ENCODE results near the gene RPP25L.
A peak's percentile ranks its signal among the peaks of the same experiment; 100 is the strongest.

Gene RPP25L

GRCh38 chr9:34610434-34611206 lies 1.3 kb downstream of the RPP25L start:
- DNase-seq, result peak; percentile 11

DNA sequence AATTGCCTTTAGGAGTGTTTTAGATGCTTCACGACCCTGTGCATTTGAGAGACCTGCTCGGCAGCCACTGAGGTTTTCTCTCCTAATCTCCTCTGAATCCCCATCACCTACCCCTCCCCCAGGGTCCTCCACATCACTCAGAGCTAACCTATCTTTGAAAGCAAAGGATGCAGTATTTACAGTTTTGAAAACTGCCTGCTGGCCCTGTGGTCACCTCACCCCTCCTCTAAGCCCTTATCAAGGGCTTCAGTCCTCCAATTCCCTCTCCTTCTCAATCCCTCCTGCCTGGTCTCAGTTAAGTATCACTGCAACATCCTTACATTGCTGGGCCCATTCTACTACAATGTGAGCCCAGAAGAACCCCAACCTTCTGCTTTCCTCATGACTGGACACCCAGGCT lies 4.6 kb downstream of the RPP25L start:
- no peak for DNase-seq

DNA sequence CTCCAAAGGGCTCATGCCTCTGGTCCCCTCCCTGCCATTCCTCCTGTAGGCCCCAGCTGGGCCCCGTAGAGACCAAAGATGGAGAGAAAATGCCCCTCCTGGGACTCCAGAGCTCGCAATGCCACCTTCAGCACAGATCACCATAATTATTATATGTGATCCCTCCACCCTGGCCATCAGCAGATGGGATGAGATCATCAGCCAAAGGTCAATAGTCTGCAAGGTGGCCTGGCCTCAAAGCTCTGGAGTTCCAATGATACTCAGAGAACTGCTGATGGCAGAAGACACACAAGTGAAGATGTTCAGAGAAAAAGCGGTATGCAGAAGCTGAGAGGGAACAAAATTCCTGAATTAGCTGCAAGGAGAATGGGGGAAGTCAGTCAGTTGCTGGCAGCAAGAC lies 5.0 kb downstream of the RPP25L start:
- no peak for DNase-seq

- DNase-seq, result no peak
These were observed 5.7 kb downstream of the RPP25L start for GRCh38 chr9:34606190-34606589.

DNA sequence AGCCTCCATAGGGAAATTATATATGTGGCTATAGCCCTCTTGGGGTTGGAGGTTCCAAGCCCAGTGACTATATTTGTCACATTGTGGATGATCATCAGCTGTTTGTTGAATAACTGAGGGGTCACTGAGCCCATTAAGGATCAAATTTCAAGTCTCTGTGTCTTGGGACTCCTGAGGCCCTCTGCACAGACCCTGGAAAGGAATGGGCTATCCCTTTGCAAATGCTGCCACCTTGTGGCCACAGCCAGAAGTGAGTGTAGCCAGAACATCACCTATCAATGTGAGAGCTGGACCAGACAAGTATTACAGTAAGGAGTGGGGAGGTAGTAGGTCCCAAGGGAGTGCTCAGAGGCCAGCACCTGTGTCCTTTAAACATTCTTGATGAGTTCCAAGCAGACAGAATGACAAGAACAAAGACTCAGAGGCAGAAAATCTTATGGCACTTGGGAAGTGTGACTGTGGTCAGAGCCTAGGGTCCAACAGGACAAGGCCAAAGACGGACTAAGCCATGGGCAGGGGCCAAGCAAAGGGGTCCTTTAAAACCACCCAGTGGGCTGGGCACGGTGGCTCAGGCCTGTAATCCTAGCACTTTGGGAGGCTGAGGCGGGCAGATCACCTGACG lies 8.2 kb downstream of the RPP25L start:
- peak; percentile 52 for DNase-seq

DNA sequence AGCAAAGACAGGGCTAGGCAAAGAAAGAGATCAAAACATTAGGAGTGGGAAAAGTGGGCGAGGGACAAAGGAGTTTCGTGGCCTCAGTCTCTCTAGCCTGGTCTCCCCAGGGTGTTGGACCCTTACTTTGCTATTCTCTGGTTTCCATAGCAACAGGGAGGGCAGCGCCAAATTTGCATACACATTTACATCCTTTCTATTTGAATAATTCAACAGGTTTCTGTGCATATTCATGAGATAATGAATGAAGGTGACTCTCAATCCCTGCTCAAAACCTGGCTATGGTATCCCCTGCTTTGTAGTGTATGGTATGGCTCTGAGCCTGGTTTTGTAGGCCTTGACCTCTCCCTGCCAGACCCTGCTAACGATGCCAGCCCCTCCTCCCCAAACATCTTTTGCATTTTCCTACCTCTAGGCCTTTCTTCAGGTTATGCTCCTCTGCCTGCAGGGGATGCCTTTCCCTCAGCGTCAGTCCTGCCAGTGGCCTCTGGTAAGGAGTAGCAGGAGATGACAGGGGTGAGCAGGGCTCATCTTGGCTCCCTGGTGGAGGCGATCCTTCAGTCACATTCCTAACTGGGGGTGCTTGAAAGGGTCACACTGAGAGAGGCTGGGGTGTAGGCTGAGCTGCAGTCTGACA lies 9.8 kb downstream of the RPP25L start:
- no peak for DNase-seq

GRCh38 chr9:34600908-34601307 lies 11.0 kb downstream of the RPP25L start:
- DNase-seq, result no peak

DNA sequence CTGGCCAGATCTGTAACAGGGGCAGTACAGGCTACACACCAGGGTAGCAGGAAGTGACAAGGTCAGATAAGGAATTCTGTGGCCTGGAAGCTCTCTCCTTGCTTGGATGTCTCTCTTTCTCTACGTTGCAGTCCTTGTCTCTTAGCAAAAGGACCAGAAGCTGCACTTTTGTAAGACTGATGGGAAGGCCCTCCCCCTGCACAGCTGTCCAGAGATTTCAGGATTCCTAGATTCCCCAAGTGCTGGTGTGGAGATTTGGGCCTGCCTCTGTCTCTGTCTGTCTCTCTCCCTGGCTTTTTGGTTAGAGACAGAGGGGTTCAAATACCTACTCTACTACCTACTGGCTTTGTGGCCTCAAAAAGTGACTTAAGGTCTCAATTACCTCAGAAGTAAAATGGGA lies 12.4 kb downstream of the RPP25L start:
- no peak for DNase-seq

DNA sequence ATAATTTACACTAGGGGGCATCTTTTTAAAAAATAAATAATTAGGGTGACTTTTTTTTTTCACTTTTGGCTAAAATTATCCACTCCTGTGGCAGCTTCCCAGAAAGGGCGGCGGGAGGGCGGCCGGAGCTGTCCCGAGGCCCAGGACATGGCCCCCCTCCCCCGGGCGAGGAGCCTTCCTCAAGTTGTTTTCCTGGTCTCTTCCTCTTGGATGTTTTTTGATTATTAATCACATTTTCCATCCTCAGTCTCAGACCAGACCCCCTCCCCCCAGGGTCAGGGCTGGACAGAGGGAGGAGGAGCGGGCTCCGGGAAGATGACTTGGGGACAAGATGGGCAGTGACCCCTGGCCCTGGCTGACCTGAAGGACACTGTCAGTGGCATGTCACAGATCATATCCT lies 17.7 kb downstream of the RPP25L start:
- no peak for DNase-seq

DNA sequence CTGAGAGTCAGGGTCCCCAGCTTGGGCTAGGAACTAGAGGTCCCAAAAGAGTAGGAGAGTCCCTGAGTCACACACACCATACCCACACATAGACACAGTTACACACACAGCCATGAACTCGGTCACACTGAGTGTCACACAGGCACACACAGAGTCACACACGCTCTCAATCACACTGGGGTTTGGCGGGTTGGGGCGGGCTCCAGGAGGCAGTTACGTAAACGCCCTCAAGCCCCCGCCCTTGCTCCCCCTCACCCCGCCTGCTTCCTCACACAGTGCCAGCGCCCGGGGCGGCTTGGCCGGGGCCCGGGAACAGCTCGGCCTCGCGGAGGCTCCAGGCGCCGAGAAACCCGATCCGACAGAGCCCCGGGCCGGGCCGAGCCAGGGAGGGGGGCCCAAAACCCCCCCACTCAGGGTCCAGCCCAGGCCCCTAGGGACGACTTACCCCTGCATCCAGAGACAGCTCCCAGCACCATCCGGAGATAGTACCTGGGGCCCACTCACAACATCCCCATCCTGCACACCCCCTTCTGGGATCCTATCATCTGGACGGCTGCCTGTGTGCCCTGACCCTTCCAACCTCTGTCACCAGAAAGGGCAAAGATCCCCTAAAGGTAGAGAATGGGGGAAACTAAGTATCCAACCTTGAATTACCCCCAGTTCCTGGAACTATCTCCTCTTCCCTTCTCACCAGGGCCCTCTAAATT lies 18.8 kb downstream of the RPP25L start:
- no peak for DNase-seq

DNA sequence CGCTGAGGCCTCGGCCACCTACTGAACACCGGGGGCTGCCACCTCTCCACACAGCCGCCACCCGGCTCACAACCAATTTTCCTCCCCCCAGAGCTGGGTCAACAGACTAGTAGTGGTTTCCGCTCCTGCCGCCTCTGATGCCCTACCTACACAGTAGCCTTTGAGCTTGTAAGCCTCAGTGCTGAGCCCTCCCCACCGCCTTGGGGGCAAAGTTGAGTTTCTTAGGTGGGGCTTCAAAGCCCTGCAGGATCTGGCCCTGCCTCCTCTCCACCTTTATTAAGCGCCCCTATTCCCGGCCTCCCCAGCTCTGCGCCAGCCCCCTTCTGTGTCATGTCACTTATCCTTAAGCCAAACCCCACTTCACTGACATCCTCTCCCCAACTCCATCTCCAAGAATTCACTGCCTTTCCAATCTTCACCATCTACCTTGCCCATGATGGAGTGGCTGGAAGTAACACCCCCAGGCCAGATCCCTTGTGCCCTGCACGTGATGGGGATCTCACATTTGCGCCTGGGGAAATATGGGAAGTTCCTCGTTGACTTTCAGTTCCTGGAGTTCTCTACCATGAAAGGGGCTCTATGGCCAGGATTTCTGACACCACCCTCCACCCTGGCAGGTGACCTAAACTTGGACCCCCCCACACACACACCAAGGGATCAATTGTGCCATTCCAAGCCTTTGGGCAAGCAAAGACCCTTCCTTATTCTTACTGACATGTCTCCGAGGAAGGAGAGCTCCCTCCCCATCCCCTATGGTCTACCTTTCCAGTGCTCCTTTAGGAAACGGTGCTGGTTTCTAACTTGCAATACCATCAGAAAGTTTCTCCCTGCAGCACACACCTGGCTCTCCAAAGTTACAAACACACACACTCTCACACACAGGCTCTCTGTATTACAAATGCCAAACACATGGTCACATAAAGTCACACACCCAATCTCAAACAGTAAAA lies 19.7 kb downstream of the RPP25L start:
- DNase-seq, result no peak

DNA sequence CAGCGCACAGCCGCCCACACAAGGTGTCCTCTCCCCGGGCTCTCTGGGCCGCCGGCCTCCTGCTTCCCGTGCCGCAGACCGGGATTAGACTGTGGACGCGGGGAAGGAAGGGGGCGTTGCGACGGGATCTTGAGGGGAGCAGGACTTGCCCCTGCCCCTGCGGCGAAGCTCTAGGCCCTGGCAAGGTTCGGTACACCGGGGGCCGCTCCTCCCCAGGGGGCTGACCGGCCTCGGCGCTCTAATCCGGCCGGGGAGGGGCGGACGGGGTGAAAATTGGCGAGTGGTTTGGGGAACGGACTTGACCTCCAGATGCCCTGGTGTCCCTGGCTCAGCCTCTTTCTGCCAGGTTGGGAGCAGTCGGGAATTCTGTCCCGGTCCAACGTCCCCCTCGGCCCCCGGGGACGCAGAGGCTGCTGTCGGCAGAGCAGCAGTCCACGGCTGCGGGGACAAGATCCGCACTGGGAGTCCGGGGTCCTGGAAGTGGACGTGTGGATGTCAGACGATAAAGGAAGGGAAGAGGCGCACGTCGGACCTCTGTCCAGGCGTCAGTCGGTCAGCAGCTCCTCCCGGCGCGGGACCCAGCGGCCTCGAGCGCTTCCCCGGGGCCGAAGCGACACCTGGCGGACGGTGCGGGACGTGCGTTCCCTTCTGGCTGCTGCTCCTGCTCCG lies 20.5 kb downstream of the RPP25L start:
- DNase-seq, result peak; percentile 41

DNA sequence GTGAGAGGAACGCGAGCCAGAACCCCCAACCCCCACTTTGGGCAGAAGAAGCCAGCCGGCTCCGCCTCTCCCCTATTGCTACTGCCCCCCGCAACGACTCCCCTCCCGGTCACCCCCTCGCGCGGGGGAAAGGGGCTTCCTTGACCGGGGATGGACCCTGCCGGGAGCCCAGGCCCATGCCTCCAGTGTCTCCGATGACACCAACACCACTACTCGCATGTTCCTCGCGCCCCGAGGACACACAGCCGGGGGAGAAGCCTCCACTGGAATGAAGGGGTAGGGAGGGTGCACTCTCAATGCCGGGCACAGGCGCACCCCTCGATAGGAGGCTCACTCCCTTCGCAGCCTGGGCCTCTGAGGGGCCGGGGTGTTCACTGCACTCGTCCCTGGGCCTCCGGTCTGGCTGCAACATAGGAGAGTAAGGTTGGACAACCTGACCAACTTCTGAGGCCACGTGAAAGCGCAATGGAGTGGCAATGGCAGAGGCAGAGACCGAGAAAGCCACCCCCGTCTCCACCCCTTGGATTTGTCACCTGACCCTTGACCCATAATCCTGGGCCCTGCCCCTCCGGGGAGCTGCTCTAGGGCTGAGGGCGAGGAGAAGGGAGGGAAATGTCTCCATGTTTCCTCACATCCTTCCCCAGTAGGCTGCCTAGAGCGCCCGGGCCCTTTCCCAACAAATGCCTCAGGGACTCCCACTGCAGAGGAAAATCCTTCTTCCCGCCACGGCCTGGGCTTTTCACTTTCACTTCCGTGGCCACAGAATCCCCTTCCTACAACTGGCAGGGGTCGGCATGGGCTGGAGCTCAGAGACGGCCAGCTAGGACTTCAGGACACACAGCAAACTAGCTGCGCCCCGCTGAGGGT lies 21.3 kb downstream of the RPP25L start:
- no peak for DNase-seq

GRCh38 chr9:34589636-34590380 lies 22.1 kb downstream of the RPP25L start, which contains the start of gene CNTFR:
CNTFR (minus strand) TSS chr9:34589724; CDS start chr9:34568981, 20,743 bp downstream.
- no peak for DNase-seq

GRCh38 chr9:34588671-34589635 lies 22.9 kb downstream of the RPP25L start:
- no peak for DNase-seq

GRCh38 chr9:34587271-34587670 lies 24.6 kb downstream of the RPP25L start:
- no peak for DNase-seq

- no peak for DNase-seq
These were observed 25.8 kb downstream of the RPP25L start for GRCh38 chr9:34585946-34586669.

GRCh38 chr9:34584970-34585369 lies 26.9 kb downstream of the RPP25L start:
- no peak for DNase-seq

All from GDM1 (cell line).